Fibroblast of mammary gland (primary cell): ENCODE results near the gene KAT5.
"Not testable (repeated sequence)": the region's sequence is repeated elsewhere in the genome, so short reads cannot be mapped to it uniquely, and the experiment has no call there.

Experiments used
- DNase-seq: peaks from one replicate; pipeline ENCODE4 v3.0.0-alpha.2; 2010; ENCODE audit warnings: low read depth
- H3K4me3 ChIP-seq: 2 replicates; pipeline ENCODE4 v1.5.1; 2011; ENCODE audit warnings: low read depth, mild to moderate bottlenecking, low read length, moderate library complexity; ENCODE audit not compliant: control insufficient read depth
- TF ChIP-seq, protein P1 (sequence below): conservative IDR thresholded peaks from 2 replicates; pipeline ENCODE4 v1.5.1; 2011; ENCODE audit warnings: low read depth, low read length, inconsistent platforms; ENCODE audit not compliant: control insufficient read depth, insufficient read depth

The KAT5 gene

DNA sequence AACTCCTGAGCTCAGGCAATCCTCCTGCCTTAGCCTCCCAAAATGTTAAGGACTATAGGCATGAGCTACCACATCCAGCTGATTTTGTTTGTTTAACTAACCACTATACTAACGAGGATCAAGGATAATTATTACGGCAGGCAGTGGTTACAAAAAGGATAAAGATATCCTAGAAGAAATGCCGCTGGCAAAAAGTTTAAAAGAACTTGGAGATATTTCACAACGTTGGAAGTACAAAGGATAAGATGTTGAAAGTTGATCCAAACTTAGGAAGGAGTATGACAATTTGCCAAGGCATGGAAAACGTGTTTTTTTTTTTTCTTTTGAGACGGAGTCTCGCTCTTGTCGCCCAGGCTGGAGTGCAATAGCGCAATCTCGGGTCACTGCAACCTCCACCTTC lies 55.4 kb downstream of the KAT5 start:
- DNase-seq, result peak; percentile 37
- TF ChIP-seq, protein P1, sequence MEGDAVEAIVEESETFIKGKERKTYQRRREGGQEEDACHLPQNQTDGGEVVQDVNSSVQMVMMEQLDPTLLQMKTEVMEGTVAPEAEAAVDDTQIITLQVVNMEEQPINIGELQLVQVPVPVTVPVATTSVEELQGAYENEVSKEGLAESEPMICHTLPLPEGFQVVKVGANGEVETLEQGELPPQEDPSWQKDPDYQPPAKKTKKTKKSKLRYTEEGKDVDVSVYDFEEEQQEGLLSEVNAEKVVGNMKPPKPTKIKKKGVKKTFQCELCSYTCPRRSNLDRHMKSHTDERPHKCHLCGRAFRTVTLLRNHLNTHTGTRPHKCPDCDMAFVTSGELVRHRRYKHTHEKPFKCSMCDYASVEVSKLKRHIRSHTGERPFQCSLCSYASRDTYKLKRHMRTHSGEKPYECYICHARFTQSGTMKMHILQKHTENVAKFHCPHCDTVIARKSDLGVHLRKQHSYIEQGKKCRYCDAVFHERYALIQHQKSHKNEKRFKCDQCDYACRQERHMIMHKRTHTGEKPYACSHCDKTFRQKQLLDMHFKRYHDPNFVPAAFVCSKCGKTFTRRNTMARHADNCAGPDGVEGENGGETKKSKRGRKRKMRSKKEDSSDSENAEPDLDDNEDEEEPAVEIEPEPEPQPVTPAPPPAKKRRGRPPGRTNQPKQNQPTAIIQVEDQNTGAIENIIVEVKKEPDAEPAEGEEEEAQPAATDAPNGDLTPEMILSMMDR, result no peak
- H3K4me3 ChIP-seq, result no peak overlapping the region

DNA sequence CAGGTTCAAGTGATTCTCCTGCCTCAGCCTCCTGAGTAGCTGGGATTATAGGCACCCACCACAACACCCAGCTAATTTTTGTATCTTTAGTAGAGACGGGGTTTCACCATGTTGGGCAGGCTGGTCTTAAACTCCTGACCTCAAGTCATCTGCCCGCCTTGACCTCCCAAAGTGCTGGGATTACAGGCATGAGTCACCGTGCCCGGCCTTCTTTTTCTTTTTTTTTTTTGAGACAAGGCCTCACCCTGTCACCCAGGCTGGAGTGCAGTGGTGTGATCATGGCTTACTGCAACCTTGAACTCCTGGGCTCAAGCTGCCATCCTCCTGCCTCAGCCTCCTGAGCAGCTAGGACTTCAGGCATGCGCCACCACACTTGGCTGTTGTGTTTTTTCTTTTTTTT lies 55.8 kb downstream of the KAT5 start:
- H3K4me3 ChIP-seq, DNase-seq: not testable (repeated sequence)
